ENCODE data around the gene BCL2L15. TPM values are rescaled to one million over a fixed set of nuclear protein-coding genes. Genes with fewer than 3 reads are reported as not detected.

Gene BCL2L15
- total RNA-seq, 1 donor from 2014 or later = 0.84 TPM

DNA sequence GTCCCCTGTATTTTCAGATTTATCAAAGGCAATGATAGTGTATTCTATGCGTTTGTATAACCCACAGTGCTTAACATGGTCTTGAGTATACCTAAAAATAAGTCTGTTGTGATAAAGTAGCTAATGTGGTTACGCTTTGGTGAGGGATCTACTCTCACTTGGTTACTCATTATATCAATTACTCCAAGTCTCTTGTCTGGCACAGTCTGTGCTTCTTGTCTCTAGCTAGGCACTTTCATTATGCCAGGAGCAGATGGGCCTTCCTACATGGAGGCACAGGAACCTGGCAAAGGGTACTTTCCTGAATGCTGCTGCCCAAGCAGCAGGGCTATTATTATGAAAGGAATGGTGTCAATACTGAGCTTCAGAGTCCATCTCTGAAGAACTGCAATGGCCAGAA, 11.7 kb downstream of the BCL2L15 start:
- Mint-ChIP-seq H3K9me3 (peaks cover 5% of the 10 kb centered on the region), H3K4me3 (no peak overlapping the region), H3K4me1 (peaks cover under 1% of the 10 kb centered on the region), H3K27me3 (ENCODE audit: low read depth) (no peaks in the 10 kb centered on the region), H3K27ac (ENCODE audit: unreplicated experiment) (no peak overlapping the region), H3K36me3 (ENCODE audit: low read depth) (no peaks in the 10 kb centered on the region)
- DNase-seq (ENCODE audit: low read depth, low spot score) = no peak
- TF ChIP-seq, protein P1, sequence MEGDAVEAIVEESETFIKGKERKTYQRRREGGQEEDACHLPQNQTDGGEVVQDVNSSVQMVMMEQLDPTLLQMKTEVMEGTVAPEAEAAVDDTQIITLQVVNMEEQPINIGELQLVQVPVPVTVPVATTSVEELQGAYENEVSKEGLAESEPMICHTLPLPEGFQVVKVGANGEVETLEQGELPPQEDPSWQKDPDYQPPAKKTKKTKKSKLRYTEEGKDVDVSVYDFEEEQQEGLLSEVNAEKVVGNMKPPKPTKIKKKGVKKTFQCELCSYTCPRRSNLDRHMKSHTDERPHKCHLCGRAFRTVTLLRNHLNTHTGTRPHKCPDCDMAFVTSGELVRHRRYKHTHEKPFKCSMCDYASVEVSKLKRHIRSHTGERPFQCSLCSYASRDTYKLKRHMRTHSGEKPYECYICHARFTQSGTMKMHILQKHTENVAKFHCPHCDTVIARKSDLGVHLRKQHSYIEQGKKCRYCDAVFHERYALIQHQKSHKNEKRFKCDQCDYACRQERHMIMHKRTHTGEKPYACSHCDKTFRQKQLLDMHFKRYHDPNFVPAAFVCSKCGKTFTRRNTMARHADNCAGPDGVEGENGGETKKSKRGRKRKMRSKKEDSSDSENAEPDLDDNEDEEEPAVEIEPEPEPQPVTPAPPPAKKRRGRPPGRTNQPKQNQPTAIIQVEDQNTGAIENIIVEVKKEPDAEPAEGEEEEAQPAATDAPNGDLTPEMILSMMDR (conservative IDR thresholded peaks at IDR 0.05) = no peak

DNA sequence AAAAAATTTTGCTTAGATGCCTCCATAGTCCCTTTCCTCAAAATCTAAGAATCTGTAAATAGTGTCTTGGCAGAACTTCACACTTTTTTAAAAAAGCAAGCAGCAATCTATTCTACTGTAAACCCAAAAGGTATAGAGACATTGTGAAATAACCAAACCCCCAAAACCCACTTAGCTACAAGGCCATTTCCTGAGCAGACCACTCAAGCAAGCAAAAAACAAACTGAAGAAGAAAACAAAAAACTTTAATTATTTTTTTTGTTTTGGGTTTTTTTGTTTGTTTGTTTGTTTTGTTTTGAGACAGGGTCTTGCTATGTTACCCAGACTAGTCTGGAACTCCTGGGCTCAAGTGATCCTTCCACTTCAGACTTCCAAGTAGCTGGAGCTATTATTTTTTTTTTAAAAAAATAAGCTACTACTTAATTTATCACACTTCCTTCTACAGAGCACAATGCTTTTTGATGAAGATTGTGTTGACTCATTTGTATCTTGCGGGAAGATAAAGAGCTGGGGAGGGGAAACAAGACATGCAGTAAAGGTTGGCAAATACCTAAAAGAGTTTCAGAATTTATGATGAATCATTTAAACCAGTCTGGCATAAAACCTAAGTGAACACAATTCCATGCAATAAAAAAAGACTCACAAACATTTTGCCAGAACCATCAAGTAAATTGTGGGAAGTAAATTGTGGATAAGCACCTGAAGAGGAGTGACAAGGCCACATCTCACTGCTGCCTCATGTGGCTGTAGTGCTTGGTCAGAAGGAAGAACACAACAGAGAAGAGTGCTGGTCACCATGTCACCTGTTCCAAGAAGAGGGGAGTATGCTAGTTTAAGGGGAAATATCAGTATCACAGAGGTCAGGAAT, 13.1 kb downstream of the BCL2L15 start:
- no peak overlapping the region for H3K4me3 Mint-ChIP-seq
- no peak for DNase-seq (ENCODE audit: low read depth, low spot score)
- H3K4me1 Mint-ChIP-seq = no peaks in the 10 kb centered on the region
- peaks cover 1% of the 10 kb centered on the region for H3K9me3 Mint-ChIP-seq
- H3K36me3 Mint-ChIP-seq (ENCODE audit: low read depth) = no peaks in the 10 kb centered on the region
- no peaks in the 10 kb centered on the region for H3K27me3 Mint-ChIP-seq (ENCODE audit: low read depth)
- no peak overlapping the region for H3K27ac Mint-ChIP-seq (ENCODE audit: unreplicated experiment)
- TF ChIP-seq, protein P1 (conservative IDR thresholded peaks at IDR 0.05) = no peak

- DNase-seq (ENCODE audit: low read depth, low spot score) = no peak
- H3K4me1 Mint-ChIP-seq = no peaks in the 10 kb centered on the region
- no peaks in the 10 kb centered on the region for H3K27me3 Mint-ChIP-seq (ENCODE audit: low read depth)
- H3K9me3 Mint-ChIP-seq = no peaks in the 10 kb centered on the region
- H3K36me3 Mint-ChIP-seq (ENCODE audit: low read depth) = no peaks in the 10 kb centered on the region
- no peak overlapping the region for H3K27ac Mint-ChIP-seq (ENCODE audit: unreplicated experiment)
- H3K4me3 Mint-ChIP-seq = no peak overlapping the region
- TF ChIP-seq, protein P1 (conservative IDR thresholded peaks at IDR 0.05) = no peak
Observed at GRCh38 chr1:113872219-113872935, 15.0 kb downstream of the BCL2L15 start.

DNA sequence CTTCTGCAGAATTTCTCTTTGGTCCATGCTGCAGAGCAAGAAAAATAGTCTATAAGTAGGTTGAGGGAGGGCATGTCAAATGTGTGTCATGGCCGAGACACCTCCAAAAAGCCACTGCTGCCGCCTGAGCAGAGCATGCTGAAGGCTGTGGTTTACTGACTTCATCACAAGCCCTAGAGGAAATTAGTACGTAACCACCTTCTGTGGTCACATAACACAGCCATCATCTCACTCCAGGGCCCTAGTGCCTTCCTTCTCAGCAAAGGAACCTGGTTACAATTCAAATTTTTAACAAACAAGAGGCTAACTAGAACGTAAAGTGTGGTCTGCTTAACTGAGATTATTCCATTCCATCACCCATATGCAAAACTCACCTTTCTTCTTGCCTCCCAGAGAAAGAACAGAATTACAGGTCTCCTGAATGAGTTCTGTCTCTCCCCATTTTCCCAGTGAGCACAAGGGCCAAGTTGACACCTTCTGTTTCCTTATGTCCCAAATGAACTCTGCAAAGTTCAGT, 15.7 kb downstream of the BCL2L15 start, which contains the start of gene PTPN22:
Gene PTPN22 (minus strand): TSS at position 116 of the 517 bp plus-strand sequence.
- DNase-seq (ENCODE audit: low read depth, low spot score) = no peak
- no peak within 1 kb of the TSS for H3K4me3 Mint-ChIP-seq
- H3K36me3 Mint-ChIP-seq (ENCODE audit: low read depth) = no peaks in the 10 kb centered on the region
- no peaks in the 10 kb centered on the region for H3K9me3 Mint-ChIP-seq
- TF ChIP-seq, protein P1 (conservative IDR thresholded peaks at IDR 0.05) = no peak
- no peaks in the 10 kb centered on the region for H3K4me1 Mint-ChIP-seq
- H3K27me3 Mint-ChIP-seq (ENCODE audit: low read depth) = no peaks in the 10 kb centered on the region
- H3K27ac Mint-ChIP-seq (ENCODE audit: unreplicated experiment) = peak within 1 kb of the TSS; percentile 43

DNA sequence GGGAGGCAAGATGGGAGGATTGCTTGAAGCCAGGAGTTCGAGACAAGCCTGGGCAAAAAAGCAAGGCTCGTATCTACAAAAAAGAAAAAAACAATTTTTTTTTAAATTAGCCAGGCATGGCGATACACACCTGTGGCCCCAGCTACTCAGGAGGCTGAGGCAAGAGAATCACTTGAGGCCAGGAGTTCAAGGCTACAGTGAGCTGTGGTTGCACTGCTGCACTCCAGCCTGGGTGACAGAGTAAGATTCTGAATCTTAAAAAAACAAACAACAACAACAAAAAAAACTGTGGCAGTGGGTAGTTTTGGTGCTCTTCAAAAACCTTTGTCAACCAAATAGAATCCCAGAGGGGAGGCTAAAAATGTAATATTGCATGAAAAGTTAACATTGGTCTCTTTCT, 16.6 kb downstream of the BCL2L15 start:
- Mint-ChIP-seq H3K4me1 (no peaks in the 10 kb centered on the region), H3K27ac (ENCODE audit: unreplicated experiment) (no peak overlapping the region), H3K9me3 (no peaks in the 10 kb centered on the region), H3K4me3 (no peak overlapping the region), H3K36me3 (ENCODE audit: low read depth) (no peaks in the 10 kb centered on the region), H3K27me3 (ENCODE audit: low read depth) (no peaks in the 10 kb centered on the region)
- TF ChIP-seq, protein P1 (conservative IDR thresholded peaks at IDR 0.05) = no peak
- no peak for DNase-seq (ENCODE audit: low read depth, low spot score)

Measured in neural crest cell (in vitro differentiated cells).